Measurements from ENCODE around the gene RMND1.
"Not testable (repeated sequence)": the region's sequence is repeated elsewhere in the genome, so short reads cannot be mapped to it uniquely, and the experiment has no call there.

RMND1 gene

DNA sequence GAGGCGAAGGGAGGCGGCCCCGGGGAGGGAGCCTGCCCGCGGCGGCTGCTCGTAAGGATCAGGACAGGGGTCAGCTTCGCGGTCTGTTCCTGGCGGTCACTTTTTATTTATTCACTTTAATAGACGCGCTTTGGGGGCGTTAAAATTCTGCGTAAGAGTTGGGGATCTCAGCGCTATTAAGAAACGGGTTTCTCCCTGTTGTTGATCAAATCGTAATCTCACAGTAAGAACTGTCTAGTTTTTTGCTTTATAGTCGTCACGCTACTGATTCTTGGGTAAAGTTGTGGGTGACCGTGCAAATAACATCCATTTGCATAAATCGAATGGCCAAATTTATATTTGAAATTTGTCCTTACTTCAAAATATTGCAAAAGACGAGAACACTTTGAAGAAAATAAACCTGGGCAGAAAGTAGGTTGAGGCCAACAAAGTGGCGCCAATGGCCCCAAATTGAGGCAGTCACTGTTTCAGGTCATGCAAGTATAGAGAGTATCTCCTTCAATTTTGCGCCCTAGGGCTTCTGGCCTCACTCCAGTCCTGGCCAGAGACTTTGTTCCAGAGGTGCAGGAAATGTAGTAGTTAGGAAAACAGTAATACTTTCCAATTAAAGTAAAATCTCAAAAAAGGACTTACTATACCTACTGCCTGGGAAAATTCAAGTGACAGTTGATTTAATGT, 963 bp upstream of the RMND1 start:
- DNase-seq: no peak

DNA sequence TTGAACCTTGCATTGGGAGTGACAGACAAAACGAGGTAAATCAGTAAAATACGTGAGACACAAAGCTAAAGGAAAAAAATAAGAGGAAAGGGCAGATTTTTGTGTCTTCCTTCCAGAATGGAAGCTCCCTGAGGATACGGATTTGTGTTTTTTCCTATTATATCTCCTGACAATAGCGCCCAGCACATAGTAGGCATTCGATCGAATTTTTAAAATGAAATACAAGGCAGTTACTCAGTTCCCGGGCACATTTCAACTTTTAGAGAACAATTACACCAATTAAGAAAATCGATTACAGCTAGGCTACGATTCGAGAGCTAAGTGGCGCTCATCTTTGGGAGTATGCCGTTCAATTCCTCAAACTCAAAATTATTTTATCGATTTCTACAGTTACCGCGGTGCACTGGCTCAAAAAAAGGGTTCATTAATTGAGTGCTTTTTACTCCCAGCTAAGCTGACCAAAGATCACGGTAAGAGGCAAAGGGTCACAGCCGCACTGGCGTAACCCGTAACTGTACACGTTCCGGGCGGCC, 443 bp downstream of the RMND1 start:
- DNase-seq: no peak

DNA sequence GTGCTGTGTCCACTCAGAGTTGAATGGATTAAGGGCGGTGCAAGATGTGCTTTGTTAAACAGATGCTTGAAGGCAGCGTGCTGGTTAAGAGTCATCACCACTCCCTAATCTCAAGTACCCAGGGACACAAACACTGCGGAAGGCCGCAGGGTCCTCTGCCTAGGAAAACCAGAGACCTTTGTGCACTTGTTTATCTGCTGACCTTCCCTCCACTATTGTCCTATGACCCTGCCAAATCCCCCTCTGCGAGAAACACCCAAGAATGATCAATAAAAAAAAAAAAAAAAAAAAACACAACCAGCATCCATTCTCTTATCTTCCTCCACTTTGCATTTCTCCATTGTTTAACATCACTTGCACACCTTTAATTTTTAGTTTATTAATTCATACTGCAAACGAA, 998 bp downstream of the RMND1 start:
- not testable (repeated sequence) for DNase-seq

DNA sequence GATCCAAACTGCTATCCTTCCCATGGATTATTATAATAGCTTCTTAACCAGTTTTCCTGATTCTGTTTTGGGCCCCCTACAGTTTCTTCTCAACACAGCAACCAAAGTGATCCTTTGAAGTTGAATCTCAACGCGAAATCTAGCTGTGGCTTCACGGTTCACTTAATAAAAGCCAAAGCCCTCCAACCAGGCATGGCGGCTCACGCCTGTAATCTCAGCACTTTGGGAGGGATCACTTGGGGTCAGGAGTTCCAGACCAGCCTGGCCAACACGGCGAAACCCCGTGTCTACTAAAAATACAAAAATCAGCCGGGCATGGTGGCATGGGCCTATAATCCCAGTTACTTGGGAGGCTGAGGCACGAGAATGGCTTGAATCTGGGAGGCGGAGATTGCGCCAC, 3.3 kb downstream of the RMND1 start:
- DNase-seq: no peak

DNA sequence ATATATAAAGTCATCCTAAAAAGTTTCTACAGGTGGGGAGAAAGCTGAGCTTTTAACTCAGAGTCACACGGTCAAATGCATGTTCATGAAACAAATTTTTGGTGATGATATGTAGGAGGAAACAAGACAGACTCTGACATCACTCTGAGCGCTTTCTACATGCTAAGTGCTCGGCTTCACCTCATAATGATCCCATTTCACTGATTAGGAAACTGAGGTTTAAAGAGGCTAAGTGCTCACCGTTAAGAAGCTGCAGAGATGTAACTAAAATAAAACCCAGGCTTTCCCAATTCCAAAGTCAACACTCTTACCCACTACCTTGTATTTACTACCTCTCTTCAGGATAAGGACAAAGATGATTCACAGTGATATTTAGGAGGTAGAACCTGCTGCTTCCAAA, 4.7 kb downstream of the RMND1 start:
- no peak for DNase-seq

DNA sequence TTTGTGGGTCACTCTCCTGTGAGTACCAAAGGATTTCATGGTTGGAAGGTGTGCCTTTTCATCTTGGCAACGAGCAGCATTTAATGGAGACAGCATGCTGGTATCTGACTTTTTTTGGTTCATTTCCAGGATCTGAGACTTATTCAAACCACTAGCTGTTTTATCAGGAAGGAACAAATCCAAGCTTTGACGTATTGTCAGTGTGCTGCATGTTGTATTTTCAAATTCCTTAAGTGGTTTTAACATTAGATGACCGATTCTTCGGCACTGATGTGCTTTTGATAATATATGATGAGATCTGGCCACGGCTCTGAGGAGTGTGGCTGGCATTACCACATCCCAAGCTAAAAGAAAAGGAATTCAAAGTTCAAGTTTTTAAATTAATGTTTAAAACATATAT, 6.4 kb downstream of the RMND1 start:
- DNase-seq: no peak

DNA sequence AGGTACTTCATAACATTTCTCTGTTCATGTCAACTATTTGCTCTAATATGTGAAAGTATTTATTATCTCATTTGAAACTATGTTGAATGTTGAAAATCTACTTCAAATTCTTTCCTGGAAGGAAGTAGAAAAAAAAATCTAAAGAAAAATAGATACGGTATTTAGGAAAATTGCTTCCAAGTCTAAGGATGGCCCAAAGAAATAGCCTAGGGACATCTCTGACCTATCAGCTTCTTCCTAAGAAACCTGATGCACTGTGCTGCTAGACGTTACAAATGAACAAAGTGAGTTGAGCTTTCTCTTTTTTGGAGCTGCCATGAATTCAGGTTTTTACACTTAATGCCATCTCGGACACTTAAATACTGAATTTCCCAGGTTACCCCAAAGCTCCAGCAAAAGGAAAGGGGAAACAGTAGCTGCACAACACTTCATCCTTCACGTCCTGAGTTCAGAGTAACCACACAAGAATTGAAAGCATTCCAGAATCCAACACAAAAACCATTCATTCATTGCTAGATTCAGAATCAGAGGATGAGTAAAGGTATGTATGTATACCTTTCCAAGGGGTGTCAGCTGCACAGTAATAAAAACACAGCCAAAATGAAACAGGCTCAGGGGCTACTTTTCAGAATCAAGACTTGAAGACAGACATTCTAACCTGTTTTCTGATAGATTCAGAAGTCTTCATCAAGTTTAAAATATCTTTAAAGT, 7.9 kb downstream of the RMND1 start:
- DNase-seq: no peak

DNA sequence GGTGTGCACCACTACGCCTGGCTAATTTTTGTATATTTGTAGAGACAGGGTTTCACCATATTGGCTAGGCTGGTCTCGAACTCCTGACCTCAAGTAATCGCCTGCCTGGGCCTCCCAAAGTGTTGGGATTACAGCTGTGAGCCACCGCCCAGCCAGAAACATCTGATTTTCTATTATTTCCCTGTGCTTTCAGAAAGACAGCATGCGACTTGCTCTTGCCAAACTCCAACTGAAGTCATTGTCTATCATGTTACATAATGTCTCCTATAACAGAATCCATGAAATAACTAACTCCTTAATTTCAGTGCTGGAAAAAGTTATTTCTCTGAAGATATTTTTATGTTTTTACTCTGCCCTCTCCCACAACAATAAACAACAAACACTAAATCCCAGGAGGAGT, 8.5 kb downstream of the RMND1 start:
- no peak for DNase-seq

DNA sequence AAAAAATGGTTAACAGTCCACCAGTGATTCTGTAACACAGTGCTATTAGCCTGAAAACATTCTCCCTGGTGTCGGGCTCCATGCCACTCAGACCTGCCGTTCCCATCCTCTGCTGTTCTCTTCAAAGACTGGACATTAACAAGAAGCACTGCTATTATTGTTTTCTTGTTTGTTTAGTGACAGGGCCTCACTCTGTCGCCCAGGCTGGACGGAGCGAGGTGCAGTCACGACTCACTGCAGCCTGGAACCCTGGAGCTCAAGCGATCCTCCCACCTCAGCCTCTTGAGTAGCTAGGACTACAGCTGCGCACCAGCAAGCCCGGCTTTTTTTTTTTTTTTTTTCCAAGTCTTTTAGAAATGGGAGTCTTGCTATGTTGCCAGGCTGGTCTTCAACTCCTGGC, 9.6 kb downstream of the RMND1 start:
- DNase-seq: no peak

DNA sequence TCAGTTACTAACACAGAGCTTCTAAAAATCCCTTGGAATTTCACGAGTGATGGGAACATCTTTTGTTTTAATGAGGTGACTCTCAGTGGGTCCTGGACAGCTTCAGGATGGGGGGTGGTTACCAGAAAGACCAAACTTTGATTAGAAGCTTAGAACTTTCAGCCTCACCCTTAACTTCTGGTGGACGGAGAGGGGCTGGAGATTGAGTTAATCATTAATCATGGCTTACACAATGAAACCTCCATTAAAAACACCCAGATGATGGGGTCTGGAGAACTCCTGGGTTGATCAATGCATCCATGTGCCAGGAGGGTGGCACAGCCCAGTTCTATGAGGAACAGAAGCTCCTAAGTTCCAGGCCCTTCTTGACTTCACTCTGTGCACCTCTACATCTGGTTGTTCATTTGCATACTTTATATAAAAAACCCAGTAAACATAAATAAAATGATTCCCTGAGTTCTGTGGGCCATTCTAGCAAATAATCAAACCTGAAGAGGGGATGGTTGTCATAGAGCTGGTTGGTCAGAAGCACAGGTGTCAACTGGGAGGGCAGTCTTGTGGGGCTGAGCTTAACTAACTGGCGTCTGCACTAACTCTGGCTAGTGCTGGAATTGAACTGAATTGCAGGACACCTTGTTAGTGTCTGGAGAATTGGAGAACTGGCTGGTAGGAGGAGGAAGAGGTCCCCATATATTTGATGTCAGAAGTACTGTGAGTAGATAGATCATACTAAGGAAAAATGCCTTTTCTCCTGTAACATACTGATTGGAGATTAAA, 10.3 kb downstream of the RMND1 start:
- DNase-seq: no peak

DNA sequence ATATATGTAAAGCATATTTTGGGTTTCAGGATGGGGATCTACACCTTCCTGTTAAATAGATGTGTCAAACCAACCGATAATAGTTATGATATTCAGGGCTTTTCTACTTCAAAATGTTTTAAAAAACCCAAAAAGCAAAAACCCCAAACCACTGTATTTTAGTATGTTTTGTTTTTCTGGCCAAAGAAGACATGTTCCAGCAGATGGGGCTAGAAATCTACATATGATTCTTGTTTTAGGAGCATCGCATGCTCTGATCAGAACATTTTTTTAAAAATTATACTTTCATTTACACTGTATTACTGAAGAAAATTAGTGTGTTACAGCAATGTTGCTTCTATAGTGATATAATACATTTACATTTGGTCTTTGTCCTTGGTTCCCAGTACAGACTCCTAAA, 11.0 kb downstream of the RMND1 start:
- no peak for DNase-seq

DNA sequence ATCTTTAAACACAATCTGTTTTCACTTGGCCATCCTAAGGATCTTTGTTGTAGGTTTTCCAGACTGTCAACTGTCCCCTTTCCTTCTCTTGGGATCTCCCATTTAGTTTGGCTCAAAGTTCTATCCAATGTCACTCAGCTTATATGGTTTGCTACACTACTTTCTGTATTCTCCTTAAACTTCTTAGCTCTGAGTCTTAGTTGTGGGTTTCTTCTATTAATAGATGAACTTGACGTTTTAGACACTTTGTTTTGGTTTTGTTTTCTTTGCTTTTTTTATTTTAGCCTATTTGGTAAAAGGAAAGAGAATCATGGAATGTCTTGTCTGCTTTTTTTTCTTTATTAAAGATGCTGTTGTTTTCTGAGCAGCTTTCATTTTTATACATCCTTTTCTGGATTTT, 11.4 kb downstream of the RMND1 start:
- no peak for DNase-seq

DNA sequence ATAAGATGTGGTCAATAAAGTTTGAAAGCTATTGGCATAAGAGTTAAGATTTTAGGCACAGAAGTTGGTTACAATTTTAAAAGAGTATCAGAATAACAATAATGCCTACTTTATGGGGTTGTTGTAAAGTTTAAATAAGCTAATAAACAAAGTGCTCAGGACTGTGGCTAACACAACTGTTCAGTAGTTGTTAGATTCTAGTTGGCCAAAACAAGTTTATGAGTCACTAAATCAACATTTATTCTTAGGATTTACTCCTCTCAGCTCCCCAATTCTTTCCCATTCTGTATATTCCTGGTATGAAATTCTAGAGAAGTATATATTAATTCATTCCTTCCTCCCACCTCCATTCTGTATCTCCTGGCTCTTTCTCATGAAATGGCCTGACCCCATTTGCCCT, 14.5 kb downstream of the RMND1 start:
- DNase-seq: no peak

DNA sequence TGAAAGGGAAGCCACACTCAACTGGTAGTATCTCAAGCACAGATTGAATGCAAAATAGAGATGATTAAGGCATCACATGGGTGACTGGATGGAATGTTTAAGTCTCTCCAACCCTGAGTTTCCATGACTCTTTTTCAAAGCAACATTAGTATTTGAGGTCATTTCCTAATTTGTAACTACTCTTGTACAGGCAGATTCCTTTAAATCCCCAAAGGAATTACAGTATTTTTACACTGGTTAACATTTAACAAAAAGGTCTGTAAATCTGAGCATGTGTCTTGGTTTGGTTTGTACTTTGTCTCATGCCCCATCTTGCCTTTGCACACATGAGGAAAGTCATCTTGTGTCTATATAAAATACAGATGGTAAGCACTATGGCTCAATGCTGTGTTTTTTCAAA, 15.1 kb downstream of the RMND1 start:
- DNase-seq: no peak

DNA sequence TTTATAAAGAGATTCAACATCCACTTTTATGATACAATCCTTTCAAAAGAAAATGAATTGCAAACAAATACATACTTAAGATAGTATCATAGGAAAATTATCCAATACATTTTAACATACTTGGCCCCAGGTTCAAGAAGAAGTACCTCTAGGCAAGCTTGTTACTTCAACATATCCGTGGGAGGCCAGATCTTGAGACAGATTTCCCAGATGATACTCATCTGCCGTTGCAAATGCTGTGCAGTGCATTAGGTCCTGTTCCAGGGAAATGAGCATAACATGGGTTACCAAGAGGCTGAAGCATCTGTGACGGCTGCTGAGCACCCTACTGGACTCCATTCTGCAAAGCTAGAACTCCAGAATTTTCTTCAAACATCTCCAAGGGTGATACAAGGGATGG, 15.6 kb downstream of the RMND1 start:
- no peak for DNase-seq

DNA sequence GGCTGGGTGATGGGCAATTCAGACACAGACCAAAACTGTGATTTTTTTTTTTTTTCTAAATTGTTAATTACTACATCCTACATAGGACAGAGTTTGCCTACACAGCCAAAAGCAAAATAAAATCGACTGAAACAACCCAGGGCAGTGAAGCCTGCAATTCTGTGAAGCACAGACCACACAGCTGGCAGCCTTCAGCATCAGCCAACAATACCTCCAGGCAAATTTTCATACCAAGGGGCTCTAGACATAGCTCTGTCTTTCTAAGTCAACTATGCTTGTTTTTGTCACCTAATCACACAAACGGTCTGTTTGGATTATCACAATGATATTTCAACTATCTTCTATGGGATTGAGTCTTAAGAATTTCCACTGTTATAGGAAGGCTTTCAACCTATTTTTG, 17.6 kb downstream of the RMND1 start:
- no peak for DNase-seq

DNA sequence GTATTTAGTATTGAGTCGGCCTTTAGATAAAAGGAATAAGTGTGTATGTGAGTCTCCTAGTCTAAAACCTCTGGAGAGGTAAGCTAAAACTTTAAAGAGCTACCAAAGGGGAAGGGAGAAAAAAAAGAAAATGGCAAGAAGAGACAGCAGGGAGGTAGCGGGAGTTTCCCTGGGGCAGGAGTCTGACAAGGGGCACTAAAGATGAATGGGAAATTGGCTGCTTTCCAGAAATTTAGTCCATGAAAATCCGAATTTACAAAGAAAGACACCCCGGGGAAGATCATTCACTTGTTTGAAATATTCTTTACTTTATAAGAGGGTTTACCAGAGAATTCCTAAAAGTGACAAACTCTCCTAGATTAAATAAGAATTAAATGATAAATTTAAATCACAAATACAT, 19.3 kb downstream of the RMND1 start:
- no peak for DNase-seq

DNA sequence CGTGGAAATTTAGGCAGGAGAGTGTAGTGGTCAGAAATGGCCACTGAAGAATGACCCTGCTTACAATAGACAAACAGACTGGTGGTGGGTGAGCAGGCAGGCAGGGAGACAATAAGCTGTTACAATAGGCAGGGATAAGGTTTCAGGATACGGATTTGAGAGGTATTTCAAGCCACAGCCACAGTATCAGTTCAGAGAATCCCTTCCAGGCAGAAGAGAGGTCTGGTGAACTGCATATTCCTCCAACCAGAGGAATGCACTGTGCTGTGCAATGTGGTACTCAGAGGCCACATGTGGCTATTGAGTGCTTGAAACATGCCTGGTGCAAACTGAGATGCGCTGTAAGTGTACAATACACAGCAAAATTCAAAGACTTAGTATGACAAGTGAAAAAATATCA, 20.6 kb downstream of the RMND1 start:
- no peak for DNase-seq

DNA sequence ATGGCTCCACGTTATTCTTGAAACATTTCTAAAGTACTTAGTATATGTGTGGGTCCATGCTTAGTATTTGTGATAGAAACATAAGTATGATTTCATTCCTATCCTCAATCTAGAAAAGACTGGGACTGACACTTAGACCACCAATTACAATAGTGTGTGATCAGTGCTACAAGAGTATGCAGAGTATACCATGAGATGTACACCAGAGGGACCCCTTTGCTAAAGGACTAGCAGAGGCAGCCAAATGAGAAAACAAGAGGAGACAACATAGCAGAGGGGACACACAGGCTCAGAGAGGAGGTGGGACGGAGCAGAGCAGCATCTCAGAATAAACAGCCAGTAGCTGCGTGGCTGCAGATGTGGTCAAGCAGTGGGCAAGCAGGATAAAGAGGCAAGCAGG, 21.0 kb downstream of the RMND1 start:
- no peak for DNase-seq

DNA sequence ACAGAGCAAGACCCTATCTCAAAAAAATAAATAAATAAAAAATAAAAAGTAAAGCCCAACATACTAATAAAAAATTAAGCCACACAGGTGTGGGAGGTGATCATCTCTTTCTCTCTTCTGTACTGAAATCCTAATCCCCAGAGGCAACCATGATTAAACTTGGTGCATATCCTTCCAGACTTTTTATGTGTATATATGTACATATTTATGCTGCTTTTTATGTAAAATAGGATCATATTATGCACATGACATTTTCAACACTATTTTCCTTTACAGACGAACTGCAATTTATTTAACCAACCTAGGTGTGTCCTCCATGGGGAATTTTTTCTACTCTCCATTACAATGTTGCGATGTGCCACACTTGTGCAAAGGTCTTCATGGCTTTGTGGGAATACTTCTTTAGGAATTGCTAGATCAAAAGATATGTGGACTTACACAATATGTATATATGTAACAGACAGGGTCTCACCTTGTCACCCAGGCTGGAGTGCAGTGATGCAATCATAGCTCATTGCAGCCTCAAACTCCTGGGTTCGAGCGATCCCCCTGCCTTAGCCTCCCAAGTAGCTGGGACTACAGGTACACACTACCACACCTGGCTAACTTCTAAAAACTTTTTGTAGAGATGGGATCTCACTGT, 23.7 kb downstream of the RMND1 start:
- no peak for DNase-seq

DNA sequence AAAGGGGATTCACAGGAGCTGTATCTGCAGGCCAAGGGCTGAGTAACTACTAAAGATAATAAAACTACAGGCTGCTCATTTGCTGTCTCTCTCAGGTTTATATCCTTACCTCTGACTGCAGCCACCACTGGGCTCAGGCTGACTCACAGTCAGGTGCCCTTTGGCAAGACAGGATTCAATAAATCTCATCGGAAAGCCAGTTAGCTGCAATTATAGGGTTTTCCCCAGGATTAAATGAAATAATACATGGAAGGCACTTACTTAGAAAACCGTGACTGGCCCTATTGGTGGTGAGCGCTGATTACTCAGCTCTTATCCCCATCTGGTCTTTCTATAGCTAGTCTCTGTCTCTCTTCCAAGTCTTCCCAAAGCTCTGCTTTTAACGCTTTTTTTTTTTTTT, 26.4 kb downstream of the RMND1 start:
- no peak for DNase-seq

DNA sequence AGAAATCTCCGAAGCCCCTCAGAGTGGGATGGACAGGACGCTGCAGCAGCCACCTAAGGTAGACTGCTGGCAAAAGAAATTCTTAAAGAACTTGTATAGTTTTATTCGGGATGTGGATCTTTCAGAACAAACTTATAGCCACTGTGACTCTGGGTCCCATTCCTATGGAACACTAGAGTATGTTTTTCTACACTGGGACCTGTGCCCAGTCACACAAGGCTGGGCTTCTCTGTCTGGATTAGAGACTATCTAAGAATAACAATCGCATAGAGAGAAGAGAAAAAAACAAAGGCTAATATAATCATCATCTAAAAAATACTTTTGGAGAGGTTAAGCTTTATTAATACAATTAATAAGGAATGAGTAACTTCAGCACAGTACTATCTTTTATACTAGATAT, 28.9 kb downstream of the RMND1 start:
- DNase-seq: no peak

DNA sequence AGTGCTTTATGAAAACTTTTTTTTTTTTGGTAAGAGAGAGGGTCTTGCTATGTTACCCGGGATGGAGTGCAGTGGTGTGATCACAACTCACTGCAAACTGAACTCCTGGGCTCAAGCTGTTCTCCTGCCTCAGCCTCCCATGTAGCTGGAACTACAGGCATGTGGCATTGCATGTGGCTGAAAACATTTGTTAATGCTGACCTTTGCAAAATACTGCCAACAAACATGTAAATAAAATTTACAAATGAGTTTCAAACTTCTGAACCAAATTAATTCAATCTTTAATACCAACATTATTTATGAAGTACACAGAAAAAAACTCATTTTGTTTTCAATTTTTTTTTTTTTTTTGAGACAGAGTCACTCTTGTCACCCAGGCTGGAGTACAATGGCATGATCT, 34.4 kb downstream of the RMND1 start:
- DNase-seq: no peak
